ENCODE results near the gene SPATA12.

- TF ChIP-seq, protein P1, sequence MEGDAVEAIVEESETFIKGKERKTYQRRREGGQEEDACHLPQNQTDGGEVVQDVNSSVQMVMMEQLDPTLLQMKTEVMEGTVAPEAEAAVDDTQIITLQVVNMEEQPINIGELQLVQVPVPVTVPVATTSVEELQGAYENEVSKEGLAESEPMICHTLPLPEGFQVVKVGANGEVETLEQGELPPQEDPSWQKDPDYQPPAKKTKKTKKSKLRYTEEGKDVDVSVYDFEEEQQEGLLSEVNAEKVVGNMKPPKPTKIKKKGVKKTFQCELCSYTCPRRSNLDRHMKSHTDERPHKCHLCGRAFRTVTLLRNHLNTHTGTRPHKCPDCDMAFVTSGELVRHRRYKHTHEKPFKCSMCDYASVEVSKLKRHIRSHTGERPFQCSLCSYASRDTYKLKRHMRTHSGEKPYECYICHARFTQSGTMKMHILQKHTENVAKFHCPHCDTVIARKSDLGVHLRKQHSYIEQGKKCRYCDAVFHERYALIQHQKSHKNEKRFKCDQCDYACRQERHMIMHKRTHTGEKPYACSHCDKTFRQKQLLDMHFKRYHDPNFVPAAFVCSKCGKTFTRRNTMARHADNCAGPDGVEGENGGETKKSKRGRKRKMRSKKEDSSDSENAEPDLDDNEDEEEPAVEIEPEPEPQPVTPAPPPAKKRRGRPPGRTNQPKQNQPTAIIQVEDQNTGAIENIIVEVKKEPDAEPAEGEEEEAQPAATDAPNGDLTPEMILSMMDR (IDR thresholded peaks at IDR 0.05): no peak
- no peak for TF ChIP-seq POLR2A (IDR thresholded peaks at IDR 0.05)
These were observed 1.1 kb upstream of the SPATA12 start for GRCh38 chr3:57059411-57059810.

All from tibial nerve (tissue), 3 donors.